ENCODE data around the gene CTU1.

DNA sequence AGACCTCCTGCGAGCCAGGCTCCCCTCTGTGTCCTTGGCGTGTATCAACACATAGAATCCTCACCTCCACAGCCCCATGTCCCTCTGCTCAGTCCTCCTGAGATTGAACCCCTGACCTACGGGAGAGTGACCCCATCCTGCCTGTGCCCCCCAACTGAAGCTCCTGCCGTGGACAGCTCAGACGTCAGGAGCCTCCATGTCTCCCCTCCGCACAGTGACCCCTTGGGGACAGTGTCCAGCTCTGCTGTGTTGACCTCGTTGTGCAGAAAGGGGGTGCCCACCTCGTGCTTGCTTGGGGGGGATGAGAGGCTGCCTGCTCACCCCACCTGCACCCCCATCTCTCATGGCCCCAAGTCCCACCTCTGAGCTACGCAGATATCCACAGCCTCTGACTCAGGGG is 16.0 kb upstream of the CTU1 start:
- TF ChIP-seq, protein P1, sequence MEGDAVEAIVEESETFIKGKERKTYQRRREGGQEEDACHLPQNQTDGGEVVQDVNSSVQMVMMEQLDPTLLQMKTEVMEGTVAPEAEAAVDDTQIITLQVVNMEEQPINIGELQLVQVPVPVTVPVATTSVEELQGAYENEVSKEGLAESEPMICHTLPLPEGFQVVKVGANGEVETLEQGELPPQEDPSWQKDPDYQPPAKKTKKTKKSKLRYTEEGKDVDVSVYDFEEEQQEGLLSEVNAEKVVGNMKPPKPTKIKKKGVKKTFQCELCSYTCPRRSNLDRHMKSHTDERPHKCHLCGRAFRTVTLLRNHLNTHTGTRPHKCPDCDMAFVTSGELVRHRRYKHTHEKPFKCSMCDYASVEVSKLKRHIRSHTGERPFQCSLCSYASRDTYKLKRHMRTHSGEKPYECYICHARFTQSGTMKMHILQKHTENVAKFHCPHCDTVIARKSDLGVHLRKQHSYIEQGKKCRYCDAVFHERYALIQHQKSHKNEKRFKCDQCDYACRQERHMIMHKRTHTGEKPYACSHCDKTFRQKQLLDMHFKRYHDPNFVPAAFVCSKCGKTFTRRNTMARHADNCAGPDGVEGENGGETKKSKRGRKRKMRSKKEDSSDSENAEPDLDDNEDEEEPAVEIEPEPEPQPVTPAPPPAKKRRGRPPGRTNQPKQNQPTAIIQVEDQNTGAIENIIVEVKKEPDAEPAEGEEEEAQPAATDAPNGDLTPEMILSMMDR (IDR thresholded peaks at IDR 0.05 in 8 of 11, conservative IDR thresholded peaks at IDR 0.05 in 3 of 11), result no peak
- TF ChIP-seq POLR2AphosphoS5 (IDR thresholded peaks at IDR 0.05) (no peak), POLR2A (IDR thresholded peaks at IDR 0.05) (no peak)
